ENCODE measurements around the gene GID4.

DNA sequence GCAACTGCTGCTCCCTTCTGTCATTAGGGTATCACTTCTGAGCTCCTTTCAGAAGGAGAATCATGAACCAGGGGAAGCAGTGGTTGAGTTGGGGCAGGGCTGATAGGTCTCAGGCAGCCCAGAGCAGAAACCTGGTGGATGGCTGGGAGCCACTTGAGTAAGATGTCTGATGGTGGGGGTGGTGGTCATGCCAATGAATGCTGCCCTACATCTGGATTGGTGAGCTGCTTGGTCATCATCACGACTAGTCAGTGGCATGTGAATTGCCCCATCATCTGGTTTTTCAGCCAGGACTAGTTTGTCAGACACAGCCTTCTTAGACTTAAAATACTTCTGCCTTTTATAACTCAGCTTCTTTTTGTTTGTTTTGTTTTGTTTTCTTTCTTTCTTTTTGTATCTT, 2.6 kb downstream of the GID4 start:
- TF ChIP-seq, protein P1, sequence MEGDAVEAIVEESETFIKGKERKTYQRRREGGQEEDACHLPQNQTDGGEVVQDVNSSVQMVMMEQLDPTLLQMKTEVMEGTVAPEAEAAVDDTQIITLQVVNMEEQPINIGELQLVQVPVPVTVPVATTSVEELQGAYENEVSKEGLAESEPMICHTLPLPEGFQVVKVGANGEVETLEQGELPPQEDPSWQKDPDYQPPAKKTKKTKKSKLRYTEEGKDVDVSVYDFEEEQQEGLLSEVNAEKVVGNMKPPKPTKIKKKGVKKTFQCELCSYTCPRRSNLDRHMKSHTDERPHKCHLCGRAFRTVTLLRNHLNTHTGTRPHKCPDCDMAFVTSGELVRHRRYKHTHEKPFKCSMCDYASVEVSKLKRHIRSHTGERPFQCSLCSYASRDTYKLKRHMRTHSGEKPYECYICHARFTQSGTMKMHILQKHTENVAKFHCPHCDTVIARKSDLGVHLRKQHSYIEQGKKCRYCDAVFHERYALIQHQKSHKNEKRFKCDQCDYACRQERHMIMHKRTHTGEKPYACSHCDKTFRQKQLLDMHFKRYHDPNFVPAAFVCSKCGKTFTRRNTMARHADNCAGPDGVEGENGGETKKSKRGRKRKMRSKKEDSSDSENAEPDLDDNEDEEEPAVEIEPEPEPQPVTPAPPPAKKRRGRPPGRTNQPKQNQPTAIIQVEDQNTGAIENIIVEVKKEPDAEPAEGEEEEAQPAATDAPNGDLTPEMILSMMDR (IDR thresholded peaks at IDR 0.05): no peak
- TF ChIP-seq POLR2AphosphoS5 (IDR thresholded peaks at IDR 0.05) (no peak), POLR2A (IDR thresholded peaks at IDR 0.05) (no peak), EP300 (IDR thresholded peaks at IDR 0.05) (no peak)
